Upper lobe of right lung (tissue), 1 donor: Measurements from ENCODE around the gene AKAP1. TPM values are rescaled to one million over a fixed set of nuclear protein-coding genes. Genes with fewer than 3 reads are reported as not detected.

Source experiments
- ATAC-seq: fragments of 200-7000 bp; cut with Tn5 transposase; one replicate; pipeline ENCODE4 v1.9.1; 2020; ENCODE audit warnings: mild to moderate bottlenecking, moderate library complexity
- DNase-seq: peaks from one replicate; pipeline ENCODE4 v3.0.0-alpha.2; 2020
- H3K27ac ChIP-seq: fragments of 200-600 bp; one replicate; pipeline ENCODE4 v1.8.0; 2022
- H3K27me3 ChIP-seq: fragments of 200-600 bp; one replicate; pipeline ENCODE4 v1.8.0; 2022; ENCODE audit warnings: mild to moderate bottlenecking
- H3K36me3 ChIP-seq: fragments of 200-600 bp; one replicate; pipeline ENCODE4 v1.8.0; 2022
- H3K4me1 ChIP-seq: fragments of 200-600 bp; one replicate; pipeline ENCODE4 v1.8.0; 2022
- H3K4me3 ChIP-seq: fragments of 200-600 bp; one replicate; pipeline ENCODE4 v1.8.0; 2022; ENCODE audit warnings: mild to moderate bottlenecking
- H3K9me3 ChIP-seq: fragments of 200-600 bp; one replicate; pipeline ENCODE4 v1.8.0; 2022
- intact Hi-C: fragments of 100-400 bp; cut with DNase I; formaldehyde crosslinking; loops from one replicate; pipeline ENCODE4 v1.11.0; 2022
- total RNA-seq: library from RNA; stranded (reverse); fragmentation: NEBNext Ultra II Directional; extraction: Animal tissue kit (Norgen Biotek cat#: 25700); gene quantifications from one replicate; pipeline ENCODE4 v1.2.1, GENCODE V29; 2021
- TF ChIP-seq, protein P1 (sequence below): fragments of 200-600 bp; IDR thresholded peaks from one replicate; pipeline ENCODE4 v1.8.0; 2022; ENCODE audit warnings: antibody characterized with exemption
- donor health status: DM: no; HTN: yes; CAD: no; lungs with severe emphysema.

AKAP1 gene
- total RNA-seq, 1 donor from 2014 or later = 59.9 TPM

DNA sequence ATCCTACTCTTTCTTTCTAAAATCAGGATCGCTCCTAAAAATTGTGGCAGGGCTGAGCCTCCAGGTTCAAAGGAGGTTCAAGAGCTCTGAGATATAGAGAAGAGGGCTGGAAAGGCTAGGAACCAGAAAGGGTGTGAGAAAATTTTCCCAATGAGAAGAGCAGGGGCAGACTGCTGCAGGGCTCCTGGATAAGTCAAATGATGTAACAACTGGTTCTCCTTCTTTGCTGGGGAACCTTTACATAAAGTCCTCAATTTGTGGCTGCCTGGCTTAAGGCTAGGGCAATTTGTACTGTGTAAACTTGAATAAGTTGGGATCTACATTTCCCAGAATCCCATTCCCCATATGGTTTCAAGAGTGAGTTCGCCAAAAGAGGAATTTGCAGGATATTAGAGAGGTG is 16.3 kb upstream of the AKAP1 start:
- no peaks in the 10 kb centered on the region for H3K4me1 ChIP-seq
- TF ChIP-seq, protein P1, sequence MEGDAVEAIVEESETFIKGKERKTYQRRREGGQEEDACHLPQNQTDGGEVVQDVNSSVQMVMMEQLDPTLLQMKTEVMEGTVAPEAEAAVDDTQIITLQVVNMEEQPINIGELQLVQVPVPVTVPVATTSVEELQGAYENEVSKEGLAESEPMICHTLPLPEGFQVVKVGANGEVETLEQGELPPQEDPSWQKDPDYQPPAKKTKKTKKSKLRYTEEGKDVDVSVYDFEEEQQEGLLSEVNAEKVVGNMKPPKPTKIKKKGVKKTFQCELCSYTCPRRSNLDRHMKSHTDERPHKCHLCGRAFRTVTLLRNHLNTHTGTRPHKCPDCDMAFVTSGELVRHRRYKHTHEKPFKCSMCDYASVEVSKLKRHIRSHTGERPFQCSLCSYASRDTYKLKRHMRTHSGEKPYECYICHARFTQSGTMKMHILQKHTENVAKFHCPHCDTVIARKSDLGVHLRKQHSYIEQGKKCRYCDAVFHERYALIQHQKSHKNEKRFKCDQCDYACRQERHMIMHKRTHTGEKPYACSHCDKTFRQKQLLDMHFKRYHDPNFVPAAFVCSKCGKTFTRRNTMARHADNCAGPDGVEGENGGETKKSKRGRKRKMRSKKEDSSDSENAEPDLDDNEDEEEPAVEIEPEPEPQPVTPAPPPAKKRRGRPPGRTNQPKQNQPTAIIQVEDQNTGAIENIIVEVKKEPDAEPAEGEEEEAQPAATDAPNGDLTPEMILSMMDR = no peak
- no peaks in the 10 kb centered on the region for H3K27me3 ChIP-seq
- H3K36me3 ChIP-seq = no peaks in the 10 kb centered on the region
- DNase-seq (no peak), ATAC-seq (no peak)
- H3K9me3 ChIP-seq = no peaks in the 10 kb centered on the region
- no peak overlapping the region for H3K4me3 ChIP-seq
- intact Hi-C loops = no loop called here
- H3K27ac ChIP-seq = no peak overlapping the region

DNA sequence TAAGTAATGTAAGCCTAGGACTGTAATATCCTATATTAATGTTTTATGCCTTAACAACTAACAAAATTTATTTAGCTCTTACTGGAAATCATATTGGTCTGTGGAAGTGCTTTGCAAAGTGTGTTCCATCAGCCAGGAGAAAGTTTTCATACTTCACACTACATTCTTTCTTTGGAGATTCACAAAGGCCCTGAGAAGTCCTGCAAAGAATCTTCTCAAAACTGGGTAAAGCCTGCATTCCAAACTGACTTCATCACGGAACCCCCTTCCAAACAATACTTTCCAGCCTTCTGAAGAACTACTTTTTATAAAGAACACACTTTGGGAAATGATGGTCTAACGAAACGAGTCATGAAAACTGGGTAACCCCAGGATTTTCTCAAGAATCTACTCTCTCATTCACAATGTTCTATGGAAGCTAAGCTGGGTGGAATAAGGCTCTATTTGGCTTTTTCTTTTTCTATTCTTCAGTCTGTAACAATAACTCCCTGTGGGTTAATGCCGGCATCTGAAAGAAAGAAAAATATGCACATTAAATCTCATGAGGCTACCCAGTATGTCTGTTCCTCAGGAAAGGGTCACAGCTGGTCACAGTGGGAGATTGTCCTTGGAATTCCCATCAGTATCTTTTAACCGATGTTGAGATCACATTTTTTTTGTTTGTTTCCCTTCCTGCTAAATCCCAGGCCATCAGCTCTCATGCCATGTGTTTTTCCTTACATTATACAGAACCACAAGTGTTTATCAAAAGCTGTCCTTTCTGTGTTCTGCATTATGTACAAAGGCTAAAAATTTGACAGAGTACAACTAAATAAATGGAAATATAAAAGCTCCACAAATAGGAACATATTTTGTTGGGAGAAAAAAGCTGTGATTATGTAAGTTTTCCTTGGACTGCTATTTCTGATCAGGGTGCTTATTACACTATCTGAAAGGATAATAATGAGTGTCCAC is 12.8 kb upstream of the AKAP1 start:
- Histone ChIP-seq H3K9me3 (no peaks in the 10 kb centered on the region), H3K36me3 (no peaks in the 10 kb centered on the region), H3K4me3 (no peak overlapping the region), H3K27ac (no peak overlapping the region), H3K27me3 (no peaks in the 10 kb centered on the region), H3K4me1 (no peaks in the 10 kb centered on the region)
- intact Hi-C loops = no loop called here
- no peak for ATAC-seq
- DNase-seq = no peak
- TF ChIP-seq, protein P1 = no peak

DNA sequence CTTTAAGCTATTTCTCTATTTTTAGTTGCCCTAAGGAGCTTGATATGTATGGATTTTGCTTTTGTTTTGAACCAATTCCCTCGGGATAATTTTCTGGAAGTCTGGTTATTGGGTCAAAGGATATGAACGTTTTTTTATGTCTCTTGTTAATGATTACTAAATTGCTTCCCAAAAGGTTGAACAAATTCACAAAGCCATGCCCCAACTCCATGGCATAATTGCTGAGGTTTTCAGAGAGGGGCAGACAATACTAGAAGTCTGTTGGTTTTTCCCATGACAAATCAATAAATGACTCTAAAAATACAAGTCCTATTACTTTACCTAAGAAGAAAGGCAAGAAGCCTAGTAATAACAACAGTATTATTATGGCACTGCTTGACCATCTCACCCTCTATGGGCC is 11.4 kb upstream of the AKAP1 start:
- no peak overlapping the region for H3K27ac ChIP-seq
- TF ChIP-seq, protein P1 = no peak
- no peaks in the 10 kb centered on the region for H3K9me3 ChIP-seq
- intact Hi-C loops = no loop called here
- ATAC-seq = no peak
- no peak for DNase-seq
- H3K27me3 ChIP-seq = no peaks in the 10 kb centered on the region
- no peaks in the 10 kb centered on the region for H3K4me1 ChIP-seq
- no peak overlapping the region for H3K4me3 ChIP-seq
- no peaks in the 10 kb centered on the region for H3K36me3 ChIP-seq

DNA sequence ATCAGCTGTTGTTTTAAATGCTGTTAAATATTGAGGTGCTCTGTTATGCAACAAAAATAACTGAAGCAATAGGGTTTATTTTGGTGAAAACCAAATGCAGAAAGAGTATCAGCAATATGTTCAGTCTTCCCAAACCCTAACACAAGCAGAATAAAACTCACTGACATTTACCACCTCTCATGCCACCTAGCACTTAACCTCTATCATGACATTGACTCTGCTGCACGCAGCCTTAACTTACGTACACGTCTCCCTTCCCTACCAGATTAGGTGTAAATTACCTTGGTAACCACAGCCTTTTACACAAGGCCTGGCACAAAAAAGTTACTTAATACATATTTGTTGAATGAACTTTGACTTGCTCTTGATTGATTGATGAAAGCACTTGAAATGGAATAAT is 9.9 kb upstream of the AKAP1 start:
- no peak for DNase-seq
- TF ChIP-seq, protein P1 = no peak
- intact Hi-C loops = no loop called here
- Histone ChIP-seq H3K4me3 (no peak overlapping the region), H3K36me3 (no peaks in the 10 kb centered on the region), H3K4me1 (no peaks in the 10 kb centered on the region), H3K27ac (no peak overlapping the region), H3K27me3 (no peaks in the 10 kb centered on the region), H3K9me3 (no peaks in the 10 kb centered on the region)
- ATAC-seq = no peak

DNA sequence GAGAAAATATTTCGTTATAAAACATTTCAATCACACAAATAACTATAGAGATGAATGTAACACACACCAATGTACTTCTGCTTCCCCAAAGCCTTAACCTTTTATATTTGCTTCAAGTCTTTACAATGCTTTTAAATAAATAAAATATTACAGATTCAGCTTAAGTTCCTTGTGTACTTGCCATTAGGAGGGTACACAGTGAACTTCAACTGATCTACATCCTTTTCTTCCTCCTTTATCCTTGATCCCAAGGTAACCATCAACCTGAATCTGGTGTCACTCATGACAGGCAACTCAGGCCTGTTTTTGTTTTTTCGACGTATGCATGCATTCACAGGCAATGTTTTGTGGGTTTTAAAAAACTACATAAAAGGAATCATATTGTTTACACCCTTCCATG is 9.3 kb upstream of the AKAP1 start:
- H3K27ac ChIP-seq = no peak overlapping the region
- DNase-seq (no peak), ATAC-seq (no peak)
- H3K4me1 ChIP-seq = no peaks in the 10 kb centered on the region
- H3K27me3 ChIP-seq = no peaks in the 10 kb centered on the region
- TF ChIP-seq, protein P1 = no peak
- no peaks in the 10 kb centered on the region for H3K9me3 ChIP-seq
- intact Hi-C loops = no loop called here
- no peaks in the 10 kb centered on the region for H3K36me3 ChIP-seq
- no peak overlapping the region for H3K4me3 ChIP-seq
